SK-N-SH (cell line): ENCODE data around the gene DUT. TPM values are rescaled to one million over a fixed set of nuclear protein-coding genes. Genes with fewer than 3 reads are reported as not detected.

Source experiments
- CTCF ChIA-PET: fragments of 300-600, 350-600 bp; formaldehyde crosslinking; extraction: SDS; loops from one replicate; lab custom pipeline; 2021; lab: Yijun Ruan, JAX
- POLR2A ChIA-PET: fragments of 350-600 bp; sonication (Branson Sonifier 250); formaldehyde crosslinking; extraction: SDS; loops from one replicate; lab custom pipeline; 2020; ENCODE audit warnings: antibody characterized with exemption, inconsistent platforms; lab: Yijun Ruan, JAX
- DNase-seq: peaks from one replicate; pipeline ENCODE4 v3.0.0; 2012
- H2AFZ ChIP-seq: fragments of 200-600 bp; sonication (generic); 2 replicates; pipeline ENCODE4 v1.8.1; 2016; ENCODE audit warnings: antibody characterized with exemption, mild to moderate bottlenecking, low read depth
- H3F3A ChIP-seq: fragments of 200-600 bp; sonication (generic); replicated peaks from 2 replicates; pipeline ENCODE3; 2016; ENCODE audit warnings: antibody characterized with exemption, mild to moderate bottlenecking; ENCODE audit not compliant: insufficient read depth
- H3K27ac ChIP-seq, 2 experiments: fragments of 200-500 bp in 1 of 2; fragments of 200-600 bp in 1 of 2; sonication (Bioruptor generic) in 1 of 2; sonication (generic), shearing (Covaris generic) in 1 of 2; 2 replicates each; pipeline versions ENCODE4 v1.5.1 to v1.6.1; 2014 to 2016; ENCODE audit warnings: low read depth in 2 of 2, inconsistent platforms in 1 of 2, low read length in 1 of 2, mild to moderate bottlenecking in 1 of 2, mixed read lengths in 1 of 2
- H3K27me3 ChIP-seq: fragments of 200-600 bp; sonication (generic), shearing (Covaris generic); 2 replicates; pipeline ENCODE4 v1.6.1; 2016; ENCODE audit warnings: mixed run types; ENCODE audit not compliant: insufficient read depth
- H3K36me3 ChIP-seq, 2 experiments: fragments of 200-500 bp in 1 of 2; fragments of 200-600 bp in 1 of 2; sonication (Bioruptor generic) in 1 of 2; sonication (generic) in 1 of 2; replicated peaks in 1 of 2; 2 replicates each; pipeline versions ENCODE3 to v1.5.1; 2014 to 2016; ENCODE audit warnings: low read length in 1 of 2, mild to moderate bottlenecking in 1 of 2; ENCODE audit not compliant: insufficient read depth in 2 of 2, control insufficient read depth in 1 of 2
- H3K4me1 ChIP-seq, 2 experiments: fragments of 200-500 bp in 1 of 2; fragments of 200-600 bp in 1 of 2; sonication (Bioruptor generic) in 1 of 2; sonication (generic), shearing (Covaris generic) in 1 of 2; 2 replicates each; pipeline versions ENCODE4 v1.5.1 to v1.6.1; 2014 to 2016; ENCODE audit warnings: low read depth in 1 of 2, low read length in 1 of 2, mixed run types in 1 of 2; ENCODE audit not compliant: insufficient read depth in 2 of 2, control insufficient read depth in 1 of 2
- H3K4me2 ChIP-seq: fragments of 200-600 bp; sonication (generic), shearing (Covaris generic); 2 replicates; pipeline ENCODE4 v1.6.1; 2017; ENCODE audit warnings: mixed run types
- H3K4me3 ChIP-seq, 2 experiments: fragments of 200-500 bp in 1 of 2; fragments of 200-600 bp in 1 of 2; sonication (Bioruptor generic) in 1 of 2; sonication (generic), shearing (Covaris generic) in 1 of 2; 2 replicates each; pipeline versions ENCODE4 v1.5.1 to v1.8.1; 2014 to 2016; ENCODE audit warnings: low read depth in 2 of 2, inconsistent platforms in 1 of 2, low read length in 1 of 2, mild to moderate bottlenecking in 1 of 2, mixed read lengths in 1 of 2, moderate library complexity in 1 of 2
- H3K79me2 ChIP-seq: fragments of 200-600 bp; sonication (generic); 2 replicates; pipeline ENCODE4 v1.8.1; 2017; ENCODE audit warnings: mild to moderate bottlenecking; ENCODE audit not compliant: insufficient read depth
- H3K9ac ChIP-seq: fragments of 200-600 bp; sonication (generic); 2 replicates; pipeline ENCODE4 v1.6.1; 2017; ENCODE audit warnings: mixed run types
- H3K9me2 ChIP-seq: fragments of 200-600 bp; sonication (generic); 2 replicates; pipeline ENCODE4 v1.6.1; 2017; ENCODE audit warnings: mixed run types
- H3K9me3 ChIP-seq: fragments of 200-600 bp; sonication (generic); 2 replicates; pipeline ENCODE4 v1.6.1; 2017; ENCODE audit warnings: mixed run types, mild to moderate bottlenecking, moderate library complexity
- H4K20me1 ChIP-seq: fragments of 200-600 bp; sonication (generic); 2 replicates; pipeline ENCODE4 v1.6.1; 2017; ENCODE audit warnings: mild to moderate bottlenecking, mixed run types; ENCODE audit not compliant: insufficient read depth
- CTCF ChIP-seq: fragments of 200-600 bp; sonication (generic); IDR thresholded peaks from 2 replicates; pipeline ENCODE4 v1.6.1; 2017; ENCODE audit warnings: antibody characterized with exemption, mild to moderate bottlenecking, moderate library complexity
- EP300 ChIP-seq, 2 experiments: IDR thresholded peaks; 2 replicates each; pipeline versions ENCODE4 v1.4.0 to v1.6.1; 2012; ENCODE audit warnings: borderline replicate concordance in 1 of 2, low read depth in 1 of 2, low read length in 1 of 2
- FOXJ3 ChIP-seq: sonication (generic); formaldehyde crosslinking; IDR thresholded peaks from 2 replicates; pipeline ENCODE4 v1.5.1; 2020; ENCODE audit warnings: mild to moderate bottlenecking, missing genetic modification reagents
- FOXM1 ChIP-seq: IDR thresholded peaks from 2 replicates; pipeline ENCODE4 v1.4.0; 2012; ENCODE audit warnings: low read depth, mild to moderate bottlenecking
- GATA2 ChIP-seq: sonication (generic); formaldehyde crosslinking; IDR thresholded peaks from 2 replicates; pipeline ENCODE4 v1.5.0; 2020; ENCODE audit warnings: mild to moderate bottlenecking, missing genetic modification reagents
- JUND ChIP-seq: IDR thresholded peaks from 2 replicates; pipeline ENCODE4 v1.4.0; 2012
- MEF2A ChIP-seq: IDR thresholded peaks from 2 replicates; pipeline ENCODE4 v1.4.0; 2012; ENCODE audit warnings: low read depth, borderline replicate concordance
- MXI1 ChIP-seq: IDR thresholded peaks from 2 replicates; pipeline ENCODE4 v1.6.1; 2012; ENCODE audit warnings: mild to moderate bottlenecking, low read depth, low read length, improper control_type of control experiment
- NFIC ChIP-seq: IDR thresholded peaks from 2 replicates; pipeline ENCODE4 v1.4.0; 2012; ENCODE audit warnings: borderline replicate concordance
- POLR2AphosphoS5 ChIP-seq: IDR thresholded peaks from 2 replicates; pipeline ENCODE4 v1.6.1; 2012; ENCODE audit warnings: low read depth, low read length
- TEAD4 ChIP-seq: IDR thresholded peaks from 2 replicates; pipeline ENCODE4 v1.4.0; 2012; ENCODE audit warnings: mild to moderate bottlenecking, borderline replicate concordance; ENCODE audit not compliant: insufficient read depth
- WGBS: methylation state at CpG from one replicate; pipeline ENCODE4 v1.1.6; 2017; ENCODE audit warnings: low lambda C conversion rate; 5-methylcytosine and 5-hydroxymethylcytosine counted together
- polyA plus RNA-seq, 3 experiments: library from polyadenylated mRNA; depleted of rRNA; stranded (reverse); fragments of >200 nt; gene quantifications; 2 replicates each; pipeline ENCODE4 v1.2.3, GENCODE V29; 2012

Gene DUT
- polyA plus RNA-seq, 1 of the 3 experiments (the other 2 are of a cell fraction), result 79.3 TPM

GRCh38 chr15:48385031-48385830 is 54.0 kb downstream of the DUT start (continued):
- TF ChIP-seq TEAD4, result peak; percentile 83
- TF ChIP-seq GATA2 (CRISPR knock-in tag), result no peak
- TF ChIP-seq POLR2AphosphoS5, result peak; percentile 84; the same call in 1 of the 2 replicates
- peak; percentile 94 for TF ChIP-seq NFIC
- TF ChIP-seq EP300 (IDR thresholded peaks at IDR 0.05; ENCODE audit: borderline replicate concordance in 1 of 2, low read depth in 1 of 2, low read length in 1 of 2), result peak; percentile 28 to 95; a peak in 3 of 4 replicates
- peak; percentile 64; the same call in 1 of the 2 replicates for TF ChIP-seq FOXM1
- TF ChIP-seq CTCF, result no peak
- TF ChIP-seq MEF2A, result peak; percentile 38; the same call in 1 of the 2 replicates
- TF ChIP-seq JUND, result peak; percentile 89
- TF ChIP-seq MXI1, result no peak
- TF ChIP-seq FOXJ3 (CRISPR knock-in tag), result no peak
- TF ChIP-seq, all 33 proteins: peak for 18

- CTCF ChIA-PET, result interaction anchor here (0.8 to 1.3 kb wide), 2 partner anchors 14 to 30 kb away, joined by 4 read pairs; no protein-coding TSS in a partner anchor
- no peak overlapping the region for H2AFZ ChIP-seq
- H3K27ac ChIP-seq, result peak overlapping the region; percentile 60 to 90; a peak in 3 of 4 replicates
- H3K9me3 ChIP-seq, result no peaks in the 10 kb centered on the region
- 77% methylated on average over 4 of the region's 4 CpGs for WGBS
- peak overlapping the region; percentile 58; the same call in 1 of the 2 replicates for H3K9ac ChIP-seq
- TF ChIP-seq FOXM1, result no peak
- TF ChIP-seq NFIC, result peak; percentile 37
- no peaks in the 10 kb centered on the region for H3K36me3 ChIP-seq
- H3K4me1 ChIP-seq, result peaks cover 0 to 27% of the 10 kb centered on the region in 2 experiments
- no peak for DNase-seq
- no peaks in the 10 kb centered on the region for H3K9me2 ChIP-seq
- no peaks in the 10 kb centered on the region for H3K27me3 ChIP-seq
- no peaks in the 10 kb centered on the region for H3K79me2 ChIP-seq
- peak overlapping the region; percentile 42 for H3K4me2 ChIP-seq
- no peaks in the 10 kb centered on the region for H4K20me1 ChIP-seq
- H3F3A ChIP-seq, result peaks cover 58% of the 10 kb centered on the region
- POLR2A ChIA-PET, result no interaction called here
- H3K4me3 ChIP-seq, result no peak overlapping the region
Observed at GRCh38 chr15:48388016-48388851, 57.0 kb downstream of the DUT start.
